Esophagus squamous epithelium (tissue), 4 donors: Measurements from ENCODE around the gene TMEM135. TPM values are rescaled to one million over a fixed set of nuclear protein-coding genes. Genes with fewer than 3 reads are reported as not detected.

Source experiments
- total RNA-seq, 4 donors: library from RNA; depleted of rRNA; stranded (reverse); fragments of >200 nt; gene quantifications; one replicate each; pipeline ENCODE4 v1.1.0, GENCODE V29; 2016

Gene TMEM135
- total RNA-seq, 4 donors from 2014 or later, result 4.5 to 12.0 (median 9.8) TPM

Other genes starting within 250 kb of the TMEM135 start
- 10 to 100 TPM in 2 of 4 donors, 1 to 10 TPM in 2; 2.9 to 20.6 (median 9.4) TPM for gene PRSS23, start 237.4 kb upstream of the TMEM135 start, total RNA-seq
- 10 to 100 TPM in 1 of 4 donors, 1 to 10 TPM in 3; 1.1 to 14.3 (median 6.8) TPM for gene FZD4, start 82.5 kb upstream of the TMEM135 start, total RNA-seq